Bronchial epithelial cell (primary cell): ENCODE measurements around the gene ICAM4. TPM values are rescaled to one million over a fixed set of nuclear protein-coding genes. Genes with fewer than 3 reads are reported as not detected.

Experiments
- DNase-seq: peaks from one replicate; pipeline ENCODE4 v3.0.0-alpha.2; 2010; ENCODE audit warnings: low read depth
- FAIRE-seq: peaks from 2 replicates; lab custom pipeline; 2011; peaks lifted over from hg19 to GRCh38; lab: Jason Lieb, UNC
- H3K27me3 ChIP-seq: 2 replicates; pipeline ENCODE4 v1.5.1; 2011; ENCODE audit warnings: low read length; ENCODE audit not compliant: control insufficient read depth, insufficient read depth
- H3K36me3 ChIP-seq: 2 replicates; pipeline ENCODE4 v1.5.1; 2011; ENCODE audit warnings: low read length; ENCODE audit not compliant: control insufficient read depth, insufficient read depth
- H3K4me3 ChIP-seq: 2 replicates; pipeline ENCODE4 v1.5.1; 2011; ENCODE audit warnings: mild to moderate bottlenecking, low read depth, low read length, control low read depth
- CTCF ChIP-seq: IDR thresholded peaks from 2 replicates; pipeline ENCODE4 v1.5.1; 2011; ENCODE audit warnings: mild to moderate bottlenecking, moderate library complexity, low read length, control low read depth, inconsistent platforms; ENCODE audit not compliant: insufficient read depth, severe bottlenecking
- total RNA-seq: library from RNA; depleted of rRNA; stranded (reverse); fragments of >200 nt; gene quantifications from 2 replicates; pipeline ENCODE4 v1.2.1, GENCODE V29; 2014

The ICAM4 gene
- total RNA-seq, 1 donor from 2014 or later, result 10.8 TPM

DNA sequence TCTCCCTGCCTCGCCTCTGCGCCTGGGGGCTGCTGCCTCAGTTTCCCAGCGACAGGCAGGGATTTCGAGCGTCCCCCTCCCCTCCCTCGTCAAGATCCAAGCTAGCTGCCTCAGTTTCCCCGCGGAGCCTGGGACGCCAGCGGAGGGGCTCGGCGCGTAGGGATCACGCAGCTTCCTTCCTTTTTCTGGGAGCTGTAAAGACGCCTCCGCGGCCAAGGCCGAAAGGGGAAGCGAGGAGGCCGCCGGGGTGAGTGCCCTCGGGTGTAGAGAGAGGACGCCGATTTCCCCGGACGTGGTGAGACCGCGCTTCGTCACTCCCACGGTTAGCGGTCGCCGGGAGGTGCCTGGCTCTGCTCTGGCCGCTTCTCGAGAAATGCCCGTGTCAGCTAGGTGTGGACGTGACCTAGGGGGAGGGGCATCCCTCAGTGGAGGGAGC lies 16.6 kb upstream of the ICAM4 start:
- no peaks in the 10 kb centered on the region for H3K36me3 ChIP-seq
- TF ChIP-seq CTCF, result no peak
- DNase-seq (no peak), FAIRE-seq (no peak)
- H3K4me3 ChIP-seq, result peak overlapping the region; percentile 34
- no peaks in the 10 kb centered on the region for H3K27me3 ChIP-seq

DNA sequence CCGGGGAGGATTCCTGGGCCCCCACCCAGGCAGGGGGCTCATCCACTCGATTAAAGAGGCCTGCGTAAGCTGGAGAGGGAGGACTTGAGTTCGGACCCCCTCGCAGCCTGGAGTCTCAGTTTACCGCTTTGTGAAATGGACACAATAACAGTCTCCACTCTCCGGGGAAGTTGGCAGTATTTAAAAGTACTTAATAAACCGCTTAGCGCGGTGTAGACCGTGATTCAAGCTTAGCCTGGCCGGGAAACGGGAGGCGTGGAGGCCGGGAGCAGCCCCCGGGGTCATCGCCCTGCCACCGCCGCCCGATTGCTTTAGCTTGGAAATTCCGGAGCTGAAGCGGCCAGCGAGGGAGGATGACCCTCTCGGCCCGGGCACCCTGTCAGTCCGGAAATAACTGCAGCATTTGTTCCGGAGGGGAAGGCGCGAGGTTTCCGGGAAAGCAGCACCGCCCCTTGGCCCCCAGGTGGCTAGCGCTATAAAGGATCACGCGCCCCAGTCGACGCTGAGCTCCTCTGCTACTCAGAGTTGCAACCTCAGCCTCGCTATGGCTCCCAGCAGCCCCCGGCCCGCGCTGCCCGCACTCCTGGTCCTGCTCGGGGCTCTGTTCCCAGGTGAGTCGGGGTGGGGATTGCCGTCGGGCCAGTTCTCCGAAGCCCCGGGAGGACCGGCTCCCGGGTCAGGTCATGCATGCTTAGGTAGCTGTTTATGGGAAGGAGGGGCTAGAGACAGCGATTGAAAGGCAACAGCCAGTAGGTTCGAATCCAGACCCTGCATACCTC lies 15.9 kb upstream of the ICAM4 start, which contains the start of gene ICAM1:
TSS of gene ICAM1 (plus strand) at position 505 of the 779 bp plus-strand sequence. CDS start at position 545, 40 bp downstream.
- FAIRE-seq (no peak), DNase-seq (peak; percentile 34)
- no peaks in the 10 kb centered on the region for H3K27me3 ChIP-seq
- peak within 1 kb of the TSS; percentile 34 for H3K4me3 ChIP-seq
- no peaks in the 10 kb centered on the region for H3K36me3 ChIP-seq
- TF ChIP-seq CTCF, result peak; percentile 25

DNA sequence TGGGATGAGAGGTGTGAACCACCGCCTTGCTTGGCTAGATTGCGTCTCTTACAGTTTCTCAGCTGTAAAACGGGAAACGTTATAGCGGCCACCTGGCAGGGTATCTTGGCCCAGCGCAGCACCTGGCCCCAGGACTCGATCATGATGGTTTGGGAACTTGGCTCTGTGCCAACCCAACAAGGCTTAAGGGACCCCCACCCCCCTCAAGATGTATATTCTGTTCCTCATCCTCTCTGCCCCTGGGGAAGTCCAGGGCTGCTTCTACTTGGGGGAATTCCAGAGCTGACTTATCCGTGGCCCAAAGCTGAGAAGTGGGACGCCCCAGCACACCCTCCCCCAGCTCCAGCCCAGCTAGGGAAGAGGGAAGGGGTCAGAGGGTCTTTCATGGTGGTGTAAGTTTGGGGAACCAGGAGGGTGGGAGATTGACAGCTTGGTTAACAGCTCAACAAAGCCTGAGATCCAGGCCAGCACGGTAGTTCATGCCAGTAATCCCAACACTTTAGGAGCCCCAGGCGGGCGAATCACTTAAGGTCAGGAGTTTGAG lies 15.1 kb upstream of the ICAM4 start:
- peak; percentile 28 for DNase-seq
- no peak for FAIRE-seq
- H3K36me3 ChIP-seq, result no peaks in the 10 kb centered on the region
- peak overlapping the region; percentile 34 for H3K4me3 ChIP-seq
- no peaks in the 10 kb centered on the region for H3K27me3 ChIP-seq
- no peak for TF ChIP-seq CTCF

DNA sequence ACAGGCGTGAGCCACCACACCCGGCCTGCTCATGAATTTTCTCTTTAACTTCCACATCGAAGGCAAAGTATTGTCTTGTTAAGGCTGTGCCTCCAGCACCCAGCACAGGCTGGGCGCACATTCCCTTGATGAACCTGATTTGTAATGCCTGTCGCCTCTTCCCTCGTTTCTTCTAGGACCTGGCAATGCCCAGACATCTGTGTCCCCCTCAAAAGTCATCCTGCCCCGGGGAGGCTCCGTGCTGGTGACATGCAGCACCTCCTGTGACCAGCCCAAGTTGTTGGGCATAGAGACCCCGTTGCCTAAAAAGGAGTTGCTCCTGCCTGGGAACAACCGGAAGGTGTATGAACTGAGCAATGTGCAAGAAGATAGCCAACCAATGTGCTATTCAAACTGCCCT lies 12.2 kb upstream of the ICAM4 start:
- FAIRE-seq (no peak), DNase-seq (no peak)
- Histone ChIP-seq H3K4me3 (no peak overlapping the region), H3K36me3 (no peaks in the 10 kb centered on the region), H3K27me3 (no peaks in the 10 kb centered on the region)
- no peak for TF ChIP-seq CTCF

DNA sequence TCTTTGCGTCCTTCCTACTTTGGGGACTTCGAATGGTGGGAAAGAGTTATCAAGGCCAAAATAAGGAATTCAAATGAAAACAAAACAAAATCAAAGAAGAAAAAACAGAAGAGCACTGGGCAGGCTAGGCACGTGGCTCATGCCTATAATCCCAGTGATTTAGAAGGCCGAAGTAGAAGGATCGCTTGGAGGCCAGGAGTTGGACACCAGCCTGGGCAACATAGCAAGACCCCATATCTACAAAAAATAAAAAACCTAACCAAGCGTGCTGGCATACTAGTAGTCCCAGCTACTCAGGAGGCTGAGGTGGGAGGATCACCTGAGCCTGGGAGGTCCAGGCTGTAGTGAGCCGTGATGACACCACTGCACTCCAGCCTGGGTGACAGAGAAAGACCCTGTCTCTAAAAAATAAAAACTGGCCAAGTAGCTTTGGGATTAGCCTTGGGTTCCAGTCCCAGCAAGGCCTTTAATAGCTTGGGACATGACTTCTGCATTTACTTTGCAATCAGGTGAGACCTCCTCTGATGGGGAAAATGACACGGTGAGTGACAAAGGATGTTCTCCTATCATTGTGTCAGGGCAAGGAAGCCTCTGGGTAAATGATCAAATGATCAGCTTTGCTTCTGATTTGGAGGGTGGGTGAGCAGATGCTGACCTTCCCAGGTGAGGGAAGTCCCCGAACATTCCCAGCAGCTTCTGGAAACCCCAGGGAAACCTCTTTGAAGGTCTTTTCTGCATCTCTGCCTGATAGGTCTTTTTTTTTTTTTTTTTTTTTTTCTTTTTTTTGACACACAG lies 8.8 kb upstream of the ICAM4 start:
- no peak for DNase-seq
- Histone ChIP-seq H3K27me3 (no peaks in the 10 kb centered on the region), H3K4me3 (no peak overlapping the region), H3K36me3 (no peaks in the 10 kb centered on the region)
- no peak for TF ChIP-seq CTCF
- FAIRE-seq, result no peak
